HG03521 (cell line): ENCODE data around the gene BLOC1S6.
A peak's percentile ranks its signal among the peaks of the same experiment; 100 is the strongest.

Experiments used
- ATAC-seq: cut with Tn5 transposase; IDR thresholded peaks from one replicate; pipeline ENCODE4 v1.9.1; 2021; ENCODE audit warnings: mild to moderate bottlenecking, moderate library complexity; ENCODE audit not compliant: unreplicated experiment

Gene BLOC1S6, protein sequence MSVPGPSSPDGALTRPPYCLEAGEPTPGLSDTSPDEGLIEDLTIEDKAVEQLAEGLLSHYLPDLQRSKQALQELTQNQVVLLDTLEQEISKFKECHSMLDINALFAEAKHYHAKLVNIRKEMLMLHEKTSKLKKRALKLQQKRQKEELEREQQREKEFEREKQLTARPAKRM

DNA sequence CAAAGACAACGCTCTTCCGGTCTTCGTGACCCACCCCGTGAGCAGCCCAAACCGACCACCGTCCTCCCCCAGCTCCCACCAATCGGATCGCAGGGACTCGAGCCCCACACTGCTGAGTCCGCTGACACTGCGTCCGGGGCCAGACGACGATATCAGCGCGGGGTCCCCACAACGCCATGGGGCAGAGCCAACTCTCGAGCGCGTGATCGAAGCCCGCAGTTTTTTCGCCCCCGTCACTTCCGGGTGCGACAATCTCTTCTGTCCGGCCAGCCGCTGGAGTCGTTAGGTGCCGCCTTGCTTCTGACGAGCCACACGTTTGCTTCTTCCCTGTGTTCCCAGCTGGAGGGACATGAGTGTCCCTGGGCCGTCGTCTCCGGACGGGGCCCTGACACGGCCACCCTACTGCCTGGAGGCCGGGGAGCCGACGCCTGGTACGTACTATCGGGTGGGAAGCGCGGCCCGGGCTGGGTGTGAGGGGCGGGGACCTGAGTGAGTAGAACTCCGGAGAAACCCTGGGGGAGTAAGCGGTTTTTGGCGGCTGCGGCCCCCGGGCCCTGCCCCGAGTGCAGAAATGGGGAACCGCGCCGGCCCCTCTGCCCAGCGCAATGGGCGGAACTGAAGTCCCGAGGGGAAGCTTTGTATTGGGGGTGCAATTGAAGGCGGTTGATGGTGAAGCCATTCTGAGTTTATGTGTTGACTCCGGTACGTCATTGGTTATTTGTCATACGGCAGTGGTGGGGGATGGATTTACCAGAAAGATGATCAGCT, at the start of gene BLOC1S6:
BLOC1S6 (plus strand) TSS at position 285 of the 768 bp plus-strand sequence; CDS start at position 350, 65 bp downstream.
- ATAC-seq = peak; percentile 78

DNA sequence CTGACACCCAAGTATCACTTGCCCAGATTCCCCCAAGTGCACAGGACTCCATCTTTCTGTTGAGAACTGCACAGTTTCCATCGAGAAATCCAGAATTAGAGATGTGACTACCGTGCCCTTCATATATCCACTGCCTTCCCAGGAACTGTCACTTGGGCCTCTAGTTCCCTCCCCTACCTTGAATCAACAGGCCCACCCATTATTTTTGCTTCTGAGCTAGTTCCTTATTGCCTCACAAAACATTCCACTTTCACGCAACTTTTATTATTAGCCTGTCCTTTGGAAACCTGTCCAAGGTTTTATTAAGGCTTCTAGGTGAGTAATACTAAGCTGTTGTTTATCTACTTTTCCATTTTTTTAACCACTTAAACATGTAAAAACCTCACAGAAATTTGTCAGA, 47.5 kb upstream of the BLOC1S6 start:
- no peak for ATAC-seq

DNA sequence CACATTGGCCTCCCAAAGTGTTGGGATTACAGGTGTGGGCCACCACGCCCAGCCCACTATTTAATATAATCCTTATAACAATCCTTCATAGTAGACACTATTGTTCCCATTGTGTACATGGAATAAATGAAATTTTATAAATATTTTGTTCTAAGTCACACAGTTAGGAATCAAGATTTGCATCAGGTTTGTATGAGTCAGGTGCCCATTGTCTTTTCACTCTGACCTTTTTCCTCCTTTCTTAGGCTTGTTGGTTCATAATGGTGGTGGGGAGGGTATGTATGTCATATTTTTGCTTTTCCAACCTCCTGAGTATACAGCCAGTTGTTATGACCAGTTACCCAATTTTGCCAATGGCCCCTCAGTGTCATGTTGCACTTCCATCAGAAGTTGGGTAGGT, 46.6 kb upstream of the BLOC1S6 start:
- ATAC-seq = no peak

DNA sequence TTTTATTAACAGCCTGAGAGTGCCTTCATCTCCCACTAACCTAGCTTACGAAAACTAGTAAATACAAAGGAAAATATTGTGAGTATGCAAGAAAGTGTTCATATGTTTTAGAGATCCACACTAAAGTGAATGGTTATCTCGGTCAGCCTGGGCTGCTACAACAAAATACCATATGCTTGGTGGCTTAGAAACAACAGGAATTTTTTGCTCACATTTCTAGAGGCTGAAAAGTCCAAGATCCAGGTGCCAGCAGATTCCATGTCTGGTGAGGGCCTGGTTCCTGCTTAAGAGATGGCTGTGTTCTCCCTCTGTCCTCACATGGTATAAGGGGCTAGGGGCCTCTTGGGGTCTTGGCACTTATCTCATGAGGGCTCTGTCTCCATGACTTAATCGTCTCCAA, 44.1 kb upstream of the BLOC1S6 start:
- no peak for ATAC-seq

DNA sequence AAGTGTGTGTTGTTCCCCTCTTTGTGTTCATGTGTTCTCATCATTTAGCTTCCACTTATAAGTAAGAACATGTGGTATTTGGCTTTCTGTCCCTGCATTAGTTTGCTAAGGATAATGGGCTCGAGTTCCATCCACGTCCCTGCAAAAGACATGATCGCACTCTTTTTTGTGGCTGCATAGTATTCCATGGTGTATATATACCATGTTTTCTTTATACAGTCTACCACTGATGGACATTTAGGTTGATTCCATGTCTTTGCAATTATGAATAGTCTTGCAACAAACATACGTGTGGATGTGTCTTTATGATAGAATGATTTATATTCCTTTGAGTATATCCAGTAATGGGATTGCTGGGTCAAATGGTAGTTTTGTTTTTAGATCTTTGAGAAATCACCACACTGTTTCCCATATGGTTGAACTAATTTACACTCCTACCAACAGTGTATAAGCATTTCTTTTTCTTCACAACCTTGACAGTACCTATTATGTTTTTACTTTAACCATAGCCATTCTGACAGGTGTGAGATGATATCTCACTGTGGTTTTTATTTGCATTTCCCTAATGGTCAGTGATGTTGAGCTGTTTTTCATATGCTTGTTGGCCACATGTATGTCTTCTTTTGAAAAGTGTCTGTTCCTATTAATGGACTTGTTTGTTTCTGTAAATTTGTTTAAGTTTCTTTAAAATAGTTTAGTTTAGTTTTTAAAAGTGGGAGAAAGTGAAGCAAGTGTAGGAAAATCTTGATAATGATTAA, 42.7 kb upstream of the BLOC1S6 start:
- no peak for ATAC-seq

DNA sequence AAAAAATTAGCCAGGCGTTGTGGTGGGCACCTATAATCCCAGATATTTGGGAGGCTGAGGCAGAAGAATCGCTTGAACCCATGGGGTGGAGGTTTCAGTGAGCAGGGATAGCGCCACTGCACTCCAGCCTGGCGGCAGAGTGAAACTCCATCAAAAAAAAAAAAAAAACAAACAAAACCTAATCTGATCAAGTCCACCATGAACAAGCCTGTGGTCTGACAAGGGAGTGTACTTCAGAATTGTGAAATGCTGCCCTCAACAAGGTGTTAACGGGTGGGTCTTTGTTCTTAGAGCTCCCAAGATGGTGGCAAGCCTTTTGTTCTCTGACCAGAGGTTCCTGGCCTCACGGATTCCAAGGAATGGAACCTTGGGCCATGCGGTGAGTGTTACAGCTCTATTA, 40.4 kb upstream of the BLOC1S6 start:
- no peak for ATAC-seq

DNA sequence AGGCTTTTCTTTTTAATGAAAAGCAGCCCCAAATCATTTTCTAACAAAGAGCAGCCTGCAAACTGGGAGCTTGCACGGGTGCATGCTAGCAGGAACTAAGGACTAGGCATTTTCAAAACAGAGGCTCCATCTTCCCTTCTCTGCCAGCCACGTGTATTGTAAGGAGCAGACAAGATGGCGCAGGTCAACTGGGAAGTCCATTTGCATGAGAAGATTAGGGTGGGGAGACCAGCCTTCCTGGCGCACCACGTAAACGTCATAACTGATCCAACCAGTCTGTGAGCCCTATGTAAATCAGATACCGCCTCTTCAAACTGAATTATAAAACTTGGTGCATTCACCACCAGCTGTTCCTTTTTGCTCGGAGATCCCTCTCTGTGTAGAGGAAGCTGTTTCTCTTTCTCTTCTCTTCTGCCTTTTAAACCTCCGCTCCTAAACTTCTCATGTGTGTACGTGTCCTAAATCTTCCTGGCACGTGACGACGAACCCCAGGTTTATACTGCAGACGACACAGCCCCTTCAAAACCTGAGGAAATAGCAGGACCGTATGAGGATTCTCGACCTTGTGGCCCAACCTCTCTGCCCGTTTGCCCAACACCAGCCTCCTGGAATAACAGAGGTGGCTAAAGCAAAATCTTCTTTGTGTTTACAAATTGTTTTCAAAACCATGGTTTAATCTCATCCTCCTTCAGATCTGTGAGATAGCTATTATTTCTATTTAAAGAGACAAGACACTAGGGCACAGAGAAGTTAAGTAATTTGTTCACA, 38.2 kb upstream of the BLOC1S6 start:
- no peak for ATAC-seq

DNA sequence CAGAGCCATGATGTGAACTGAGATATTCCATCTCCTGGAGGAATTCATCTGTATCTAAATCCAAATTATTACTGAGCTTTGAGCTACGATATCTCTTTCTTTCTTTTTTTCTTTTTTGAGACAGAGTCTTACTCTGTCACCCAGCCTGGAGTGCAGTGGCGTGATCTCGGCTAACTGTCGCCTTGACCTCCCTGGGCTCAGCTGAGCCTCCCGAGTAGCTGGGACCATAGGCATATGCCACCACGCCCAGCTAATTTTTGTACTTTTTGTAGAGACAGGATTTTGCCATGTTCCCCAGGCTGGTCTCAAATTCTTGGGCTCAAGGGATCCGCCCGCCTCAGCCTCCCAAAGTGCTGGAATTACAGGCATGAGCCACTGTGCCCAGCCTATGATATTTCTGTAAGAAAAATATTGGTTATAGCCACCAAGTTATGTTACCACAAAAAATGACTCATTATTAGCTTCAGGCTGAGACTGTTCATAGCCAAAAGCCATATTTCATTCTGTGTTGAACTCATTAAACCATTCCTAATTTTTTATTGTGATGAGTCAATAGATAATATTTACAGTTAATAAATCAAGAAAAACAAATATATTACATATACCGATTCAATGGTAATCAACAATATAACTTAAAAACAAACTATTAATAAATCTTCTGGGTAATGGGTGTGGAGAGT, 37.5 kb upstream of the BLOC1S6 start:
- no peak for ATAC-seq

DNA sequence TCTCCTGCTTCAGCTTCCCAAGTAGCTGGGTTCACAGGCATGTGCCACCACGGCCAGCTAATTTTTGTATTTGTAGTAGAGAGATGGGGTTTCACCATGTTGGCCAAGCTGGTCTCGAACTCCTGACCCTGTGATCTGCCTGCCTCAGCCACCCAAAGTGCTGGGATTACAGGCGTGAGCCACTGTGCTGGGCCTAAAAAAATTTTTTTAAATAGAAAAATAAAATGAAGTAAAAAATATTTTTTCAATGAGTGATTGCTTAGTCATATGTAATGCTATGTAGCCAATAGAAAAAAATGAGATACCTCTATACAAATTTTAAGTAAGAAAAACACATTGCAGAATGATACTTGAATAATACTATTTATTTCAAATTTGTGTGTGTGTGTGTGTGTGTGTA, 36.7 kb upstream of the BLOC1S6 start:
- ATAC-seq = no peak

DNA sequence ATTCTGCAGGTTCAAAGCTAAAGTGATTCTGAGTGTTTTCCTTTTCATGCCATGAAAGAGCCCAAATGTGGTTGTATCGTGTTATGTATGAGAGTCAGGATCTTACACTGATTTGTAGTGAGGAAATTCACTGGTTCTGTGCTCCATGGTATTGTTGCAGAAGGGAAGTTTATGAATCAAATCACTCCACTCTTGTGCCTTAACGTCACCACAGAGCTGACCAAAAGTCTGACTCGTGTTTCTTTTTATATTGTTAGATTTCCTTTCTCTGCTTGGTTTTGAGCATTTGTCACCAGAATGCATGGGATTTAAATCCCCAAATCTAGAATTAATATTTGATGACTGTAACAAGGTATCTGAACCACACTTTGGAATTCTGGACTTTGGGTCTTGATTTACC, 35.5 kb upstream of the BLOC1S6 start:
- ATAC-seq = no peak

DNA sequence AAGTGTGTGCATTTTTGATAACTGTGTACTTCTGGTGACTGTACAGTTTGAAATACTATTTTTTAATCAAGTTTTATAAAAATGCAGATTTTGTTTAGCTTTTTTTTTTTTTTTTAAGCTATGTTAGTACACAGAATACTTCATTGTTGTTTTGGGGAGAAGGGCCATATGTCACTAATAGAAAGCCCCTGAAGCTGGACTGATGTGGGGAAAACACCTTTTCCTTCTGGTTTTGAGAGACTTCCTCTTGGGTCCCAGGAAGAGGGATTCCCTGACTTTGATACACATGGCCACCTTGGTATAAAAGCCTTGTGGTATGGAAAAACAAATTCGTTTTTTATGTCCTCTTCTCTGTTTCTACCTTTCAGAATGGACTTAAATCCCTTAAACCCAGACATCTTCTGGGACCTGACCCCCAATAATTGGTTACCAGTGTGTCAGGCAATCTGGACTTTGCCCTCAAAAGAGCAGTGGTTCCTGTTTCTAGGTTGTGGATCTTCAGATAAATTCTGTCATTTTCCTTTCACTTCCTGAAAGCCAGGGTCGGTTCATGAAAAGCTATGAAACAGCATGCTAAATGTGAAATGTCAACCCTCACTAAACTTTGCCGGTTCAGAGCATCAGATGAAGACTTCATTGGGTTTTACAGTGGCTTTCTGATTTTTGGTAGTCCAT, 31.1 kb upstream of the BLOC1S6 start:
- ATAC-seq = no peak

DNA sequence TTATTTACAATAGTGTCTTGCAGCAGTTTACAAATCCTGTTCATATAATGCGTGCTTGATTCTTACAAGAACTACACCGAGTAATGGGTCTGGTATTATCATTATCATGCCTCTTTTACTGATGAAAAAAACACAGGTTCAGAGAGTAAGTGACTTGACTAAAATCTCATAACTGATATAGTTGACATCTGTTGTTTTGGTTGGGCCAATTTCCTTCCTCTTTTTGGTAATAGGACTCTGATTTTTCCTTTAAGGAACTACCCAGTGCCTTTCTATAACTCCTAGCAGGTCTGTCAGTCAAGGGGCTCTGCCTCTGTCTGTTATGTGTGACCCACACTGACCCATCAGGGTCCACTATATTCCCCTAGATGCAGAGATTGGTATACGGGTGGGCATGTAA, 14.6 kb upstream of the BLOC1S6 start:
- no peak for ATAC-seq

DNA sequence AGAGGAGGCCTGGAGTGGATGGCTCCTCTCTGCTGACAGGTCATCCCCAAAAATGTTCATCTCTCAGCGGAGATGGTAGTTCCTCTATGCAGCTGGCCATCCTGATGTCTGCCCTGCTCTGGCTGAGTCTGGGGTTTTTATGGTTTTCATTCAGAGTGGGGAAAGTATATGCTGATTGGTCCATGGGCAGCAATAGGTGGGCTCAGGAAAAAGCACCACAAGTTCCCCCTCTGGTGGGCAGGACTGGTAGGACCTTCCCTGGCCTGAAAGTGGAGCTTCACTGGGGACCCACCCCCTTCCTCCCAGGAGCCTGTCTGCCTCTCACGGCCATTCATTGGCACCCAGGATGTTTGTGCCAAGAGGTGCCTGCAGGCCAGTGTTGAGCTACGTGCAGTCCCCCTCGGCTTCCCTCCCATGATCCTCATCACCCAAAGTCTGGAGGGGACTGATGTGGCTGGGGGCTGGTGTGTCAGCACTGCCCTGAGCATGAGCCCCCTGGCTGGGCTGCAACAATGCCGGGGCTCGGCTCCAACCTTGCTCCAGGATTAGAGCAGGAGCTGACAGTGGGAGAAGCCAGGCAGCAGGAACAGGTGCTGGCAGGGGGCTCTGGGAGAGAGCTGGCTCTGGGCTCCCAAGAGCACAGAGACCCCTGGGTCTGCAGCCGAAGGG, 13.1 kb upstream of the BLOC1S6 start:
- ATAC-seq = no peak

DNA sequence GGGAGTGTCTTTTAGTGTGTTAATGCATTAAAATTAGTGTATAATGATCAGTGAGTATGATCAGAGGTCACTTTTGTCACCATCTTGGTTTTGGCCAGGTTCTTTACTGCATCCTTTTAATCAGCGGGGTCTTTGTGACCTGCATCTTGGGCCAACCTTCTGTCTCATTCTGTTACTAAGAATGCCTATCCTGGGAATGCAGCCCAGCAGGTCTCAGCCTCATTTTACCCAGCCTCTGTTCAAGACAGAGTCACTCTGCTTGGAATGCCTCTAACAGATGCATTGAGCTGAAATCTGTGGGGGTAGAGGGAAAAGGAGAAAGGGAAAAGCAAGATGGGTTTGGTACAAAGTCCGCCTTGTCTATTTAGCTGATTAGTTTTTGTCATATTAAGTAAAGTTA, 5.3 kb upstream of the BLOC1S6 start:
- ATAC-seq = no peak

DNA sequence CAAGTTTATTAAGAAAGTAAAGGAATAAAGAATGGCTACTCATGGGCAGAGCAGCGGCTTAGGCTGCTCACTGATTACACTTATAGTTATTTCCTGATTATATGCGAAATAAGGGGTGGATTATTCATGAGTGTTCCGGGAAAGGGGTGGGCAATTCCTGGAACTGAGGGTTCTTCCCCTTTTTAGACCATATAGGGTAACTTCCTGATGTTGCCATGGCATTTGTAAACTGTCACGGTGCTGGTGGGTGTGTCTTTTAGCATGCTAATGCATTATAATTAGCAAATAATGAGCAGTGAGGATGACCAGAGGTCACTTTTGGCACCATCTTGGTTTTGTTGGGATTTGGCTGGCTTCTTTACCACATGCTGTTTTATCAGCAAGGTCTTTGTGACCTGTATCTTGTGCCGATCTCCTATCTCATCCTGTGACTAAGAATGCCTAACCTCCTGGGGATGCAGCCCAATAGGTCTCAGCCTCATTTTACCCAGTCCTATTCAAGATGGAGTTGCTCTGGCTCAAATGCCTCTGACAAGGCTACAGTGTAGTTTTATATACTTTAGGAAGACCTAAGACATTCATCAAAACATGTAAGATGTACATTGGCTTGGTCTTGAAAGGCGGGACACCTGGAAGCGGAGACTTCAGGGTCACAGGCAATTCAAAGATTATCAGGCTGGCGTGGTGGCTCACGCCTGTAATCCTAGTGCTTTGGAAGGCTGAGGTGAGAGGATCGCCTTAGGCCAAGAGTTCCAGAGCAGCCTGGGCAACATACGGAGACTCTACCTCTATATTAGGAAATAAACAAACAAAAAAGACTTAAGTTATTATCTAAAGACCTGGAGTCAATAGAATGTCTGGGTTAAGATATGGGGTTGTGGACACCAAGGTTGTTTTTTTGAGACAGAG, 3.2 kb upstream of the BLOC1S6 start:
- ATAC-seq = no peak

DNA sequence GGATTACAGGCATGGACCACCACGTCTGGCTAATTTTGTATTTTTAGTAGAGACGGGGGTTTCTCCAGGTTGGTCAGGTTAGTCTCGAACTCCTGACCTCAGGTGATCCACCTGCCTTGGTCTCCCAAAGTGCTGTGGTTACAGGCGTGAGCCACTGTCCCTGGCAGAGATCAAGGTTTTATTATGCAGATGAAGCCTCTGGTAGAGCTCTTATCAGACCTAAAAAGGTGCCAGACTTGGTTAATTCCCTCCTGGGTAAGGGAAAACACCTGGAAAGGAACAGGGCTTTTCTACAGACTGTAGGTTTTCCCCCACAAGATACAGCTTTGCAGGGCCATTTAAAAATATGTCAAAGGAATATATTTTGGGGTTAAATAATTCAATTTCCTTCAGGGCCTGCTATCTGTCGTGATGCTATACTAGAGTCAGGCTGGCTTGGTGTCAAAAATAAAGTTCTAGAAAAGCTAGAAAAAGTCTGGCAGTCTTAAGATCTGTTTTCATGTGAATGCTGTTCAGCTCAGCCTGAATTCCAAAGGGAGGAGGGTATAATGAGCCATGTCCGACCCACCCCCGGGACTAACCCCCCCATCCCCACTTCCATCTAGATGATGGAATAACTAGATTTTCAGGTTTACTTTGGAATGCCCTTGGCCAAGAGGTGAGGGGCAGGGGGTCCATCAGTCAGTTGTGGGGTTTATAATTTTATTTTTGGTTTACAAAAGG, 1.9 kb upstream of the BLOC1S6 start:
- no peak for ATAC-seq

DNA sequence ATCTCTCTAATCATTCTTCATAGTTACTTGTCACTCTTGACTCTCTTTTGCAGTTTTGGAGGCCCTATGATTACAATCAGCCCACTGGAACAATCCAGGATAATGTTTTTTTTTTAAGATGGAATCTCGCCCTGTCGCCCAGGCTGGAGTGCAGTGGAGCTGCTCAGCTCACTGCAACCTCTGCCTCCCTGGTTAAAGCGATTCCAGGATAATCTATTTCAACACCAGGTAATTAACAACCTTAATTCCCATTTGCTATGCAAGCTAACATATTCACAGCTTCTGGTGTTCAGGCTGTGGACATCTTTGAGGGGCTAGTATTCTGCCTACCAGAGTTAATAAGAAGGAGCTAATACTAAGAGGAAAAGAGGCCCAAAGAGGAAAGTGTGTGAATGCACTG, 1.1 kb upstream of the BLOC1S6 start:
- no peak for ATAC-seq

DNA sequence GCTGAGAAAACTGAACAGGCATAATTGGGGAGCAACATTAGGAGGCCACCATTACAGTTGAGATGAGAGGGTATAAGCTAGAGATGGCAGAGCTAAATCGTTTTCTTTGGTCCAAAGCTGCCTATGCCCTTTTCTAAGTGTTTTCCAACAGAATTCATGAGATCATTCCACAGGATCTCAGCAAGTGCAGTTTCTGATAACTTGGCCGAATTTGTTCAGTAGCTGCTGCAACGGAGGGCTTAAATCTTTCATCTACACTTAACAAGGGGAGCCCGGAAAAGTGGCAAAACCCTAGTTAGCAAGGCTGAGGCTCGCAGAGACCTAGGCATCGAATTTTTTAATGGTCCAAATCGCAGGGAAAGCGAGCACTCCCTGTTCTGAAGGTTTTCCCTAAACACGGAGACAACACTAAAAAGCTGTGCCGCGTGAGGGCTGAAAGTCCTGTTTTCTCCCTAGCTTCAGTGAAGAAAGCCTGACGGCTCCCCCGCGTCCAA, 531 bp upstream of the BLOC1S6 start:
- peak; percentile 5 for ATAC-seq
